GM19324 (cell line): ENCODE measurements around the gene LRRC23.

Source experiments
- ATAC-seq: cut with Tn5 transposase; IDR thresholded peaks from one replicate; pipeline ENCODE4 v1.9.1; 2021; ENCODE audit warnings: mild to moderate bottlenecking, moderate library complexity; ENCODE audit not compliant: unreplicated experiment, low FRiP score

The LRRC23 gene

DNA sequence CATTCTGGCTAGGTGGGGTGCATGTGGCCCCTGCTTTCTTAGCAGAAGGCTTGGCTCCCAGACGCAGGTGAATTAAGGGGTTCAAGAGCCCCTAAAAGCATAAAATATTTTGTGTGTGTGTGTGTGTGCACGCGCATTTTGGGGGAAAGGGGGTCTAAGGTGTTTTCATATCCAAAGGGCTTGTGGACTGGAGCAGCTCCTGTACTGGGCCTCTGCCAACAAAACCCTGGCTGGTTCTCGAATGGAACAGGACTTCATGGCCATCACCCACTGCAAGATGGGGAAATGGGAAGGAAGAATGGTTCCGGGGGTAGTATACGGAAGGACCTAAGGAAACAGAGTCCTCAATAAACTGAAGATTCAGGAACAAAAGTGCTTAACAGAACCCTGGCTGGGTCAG is 19.2 kb downstream of the LRRC23 start:
- no peak for ATAC-seq

DNA sequence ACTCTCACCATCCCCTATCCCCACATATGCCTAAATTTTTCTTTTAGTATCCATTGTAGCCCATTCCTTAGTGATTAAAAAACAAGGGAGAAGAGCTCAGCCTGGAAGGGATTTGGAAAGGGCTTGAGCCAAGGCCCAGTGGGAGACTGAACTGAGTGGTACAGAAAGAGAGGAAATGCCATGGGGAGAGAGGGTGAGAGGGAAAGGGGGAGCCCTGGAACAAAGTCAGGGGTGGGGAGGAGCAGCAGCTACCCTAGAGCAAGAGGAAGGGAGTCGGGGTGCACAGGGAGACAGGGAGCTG is 20.6 kb downstream of the LRRC23 start:
- ATAC-seq, result no peak

DNA sequence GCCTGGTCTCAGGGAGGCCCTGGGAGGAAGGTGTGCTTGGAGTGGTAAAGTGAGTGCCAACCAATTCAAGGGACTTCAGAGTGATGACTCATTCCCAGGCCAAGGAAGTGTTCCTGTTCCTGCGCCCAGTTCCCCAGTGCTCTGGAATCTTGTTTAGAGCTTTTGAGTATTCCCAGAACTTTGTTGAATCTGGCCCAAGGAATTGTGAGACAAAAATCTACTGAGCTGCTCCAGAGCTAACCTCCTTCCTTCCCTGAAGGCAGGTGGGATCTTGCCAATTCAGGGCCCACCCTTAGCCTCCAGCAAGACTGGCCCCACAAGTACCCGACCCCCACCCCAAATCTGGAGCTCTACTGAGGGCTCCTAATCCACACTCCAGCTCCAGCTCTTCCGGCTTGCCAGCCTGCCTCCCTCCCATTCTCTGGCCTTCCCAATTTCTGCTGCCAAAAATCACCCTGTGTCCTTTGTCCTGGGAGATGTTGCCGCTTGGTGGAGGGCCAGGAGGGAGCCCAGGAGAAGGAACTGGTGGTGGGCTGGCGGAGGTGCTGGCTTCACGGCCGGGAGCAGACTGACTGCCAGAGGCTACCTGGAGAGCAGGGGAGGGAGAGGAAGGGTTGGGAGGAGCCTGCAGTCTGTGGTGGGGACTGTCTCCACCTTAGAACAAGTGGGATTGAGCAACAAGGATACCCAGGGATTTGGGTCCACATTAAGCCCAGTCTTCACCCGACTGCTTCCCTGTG is 21.1 kb downstream of the LRRC23 start:
- ATAC-seq, result no peak

DNA sequence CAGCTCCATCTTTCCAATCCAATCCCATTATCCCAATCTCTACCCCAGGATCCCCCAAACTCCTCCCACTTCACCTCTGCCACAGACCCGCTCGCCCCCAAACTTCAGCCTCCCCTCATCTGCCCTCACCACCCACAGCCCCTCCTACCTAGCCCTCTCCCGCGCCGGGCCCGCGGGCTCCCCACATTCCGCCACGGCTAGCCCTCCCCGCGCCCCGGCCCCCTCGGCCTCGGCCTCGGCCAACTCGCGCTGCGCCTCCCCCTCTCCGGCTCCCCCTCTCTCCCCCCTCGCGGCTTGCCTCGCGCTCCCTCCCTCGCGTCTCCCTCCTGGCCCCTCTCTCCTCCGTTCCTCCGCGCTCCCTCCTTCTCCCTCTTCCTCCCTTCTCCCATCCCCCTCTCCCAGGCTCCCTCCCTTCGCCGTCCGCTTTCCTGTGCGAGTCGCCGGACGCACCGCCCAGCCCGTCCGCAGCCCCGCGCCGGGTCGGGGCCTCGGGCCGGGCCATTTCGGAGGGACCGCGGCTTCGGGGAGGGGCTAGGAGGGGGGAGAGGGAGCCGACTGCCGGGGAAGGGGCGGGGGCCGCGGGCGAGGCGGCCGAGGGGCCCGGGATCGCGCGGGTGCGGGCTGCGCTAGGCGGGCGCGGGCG is 22.9 kb downstream of the LRRC23 start, which contains the start of gene ATN1:
TSS of gene ATN1 (plus strand) at position 581 of the 643 bp plus-strand sequence. CDS start 6,043 bp downstream, outside the sequence.
- no peak for ATAC-seq

DNA sequence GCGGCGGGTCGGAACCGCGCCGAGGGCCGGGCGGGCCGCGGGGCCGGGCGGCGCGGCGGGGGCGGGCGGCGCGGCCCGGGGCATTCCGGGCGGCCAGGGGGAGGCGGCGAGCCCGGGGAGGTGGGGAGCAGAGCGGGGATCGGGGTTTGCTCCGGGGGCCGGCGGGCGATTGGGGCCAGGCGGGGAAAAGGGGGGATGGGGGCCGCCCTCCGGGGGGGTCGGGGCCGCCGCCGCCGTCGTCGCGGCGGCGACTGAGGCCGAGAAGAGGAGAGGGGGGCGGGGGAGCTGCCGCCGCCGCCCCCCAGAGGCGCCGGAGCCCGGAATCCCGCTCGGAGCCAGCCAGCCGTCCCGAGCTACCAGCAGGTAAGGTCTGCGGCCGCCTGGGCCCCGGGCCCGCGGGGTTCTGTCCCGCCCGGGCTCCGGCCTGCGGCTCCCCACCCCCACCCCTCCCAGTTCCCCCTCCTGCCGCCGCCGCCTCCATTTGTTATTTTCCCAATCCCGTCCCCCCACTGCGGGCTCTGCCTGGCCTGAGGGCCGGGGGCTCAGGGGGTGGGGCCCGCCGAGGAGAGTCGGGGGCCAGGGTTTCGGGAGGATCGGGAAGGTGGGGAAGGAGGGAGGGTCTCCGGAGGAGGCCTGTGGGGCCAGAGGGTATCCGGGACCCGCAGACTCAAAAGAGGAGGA is 23.5 kb downstream of the LRRC23 start:
- ATAC-seq, result no peak

DNA sequence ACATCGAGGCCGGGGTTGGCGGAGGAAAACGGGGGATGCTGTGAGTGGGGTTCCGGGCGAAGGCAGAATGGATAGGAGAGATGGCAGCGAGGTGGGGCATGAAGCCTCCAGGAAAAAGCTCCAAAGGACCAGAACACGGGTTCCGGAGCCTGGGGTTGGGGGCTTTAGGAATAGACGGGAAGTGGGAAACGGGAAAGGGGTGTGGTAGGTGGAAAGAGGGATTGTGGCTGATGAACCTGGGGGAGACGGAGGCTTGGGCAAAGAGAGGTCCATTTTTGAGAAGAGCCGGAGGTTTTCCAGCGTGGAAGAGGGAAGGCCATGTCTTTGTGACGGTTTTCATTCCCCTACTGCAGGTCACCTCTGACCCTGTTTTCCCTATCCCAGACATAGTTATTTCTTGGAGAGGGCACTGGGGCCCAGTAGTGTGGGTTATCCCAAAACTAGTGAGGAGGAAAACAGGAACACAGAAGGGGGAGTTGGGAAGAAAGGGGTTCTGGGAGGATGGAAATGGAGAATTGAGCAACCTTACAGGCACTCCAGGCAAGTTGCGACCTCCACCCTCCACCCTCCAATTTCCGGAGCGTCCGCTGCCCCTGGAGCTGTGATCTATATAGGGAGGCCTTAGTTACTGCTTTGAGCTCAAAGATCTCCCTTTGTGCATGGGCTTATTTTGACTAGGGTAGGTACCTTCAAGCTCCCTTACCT is 24.2 kb downstream of the LRRC23 start:
- no peak for ATAC-seq

DNA sequence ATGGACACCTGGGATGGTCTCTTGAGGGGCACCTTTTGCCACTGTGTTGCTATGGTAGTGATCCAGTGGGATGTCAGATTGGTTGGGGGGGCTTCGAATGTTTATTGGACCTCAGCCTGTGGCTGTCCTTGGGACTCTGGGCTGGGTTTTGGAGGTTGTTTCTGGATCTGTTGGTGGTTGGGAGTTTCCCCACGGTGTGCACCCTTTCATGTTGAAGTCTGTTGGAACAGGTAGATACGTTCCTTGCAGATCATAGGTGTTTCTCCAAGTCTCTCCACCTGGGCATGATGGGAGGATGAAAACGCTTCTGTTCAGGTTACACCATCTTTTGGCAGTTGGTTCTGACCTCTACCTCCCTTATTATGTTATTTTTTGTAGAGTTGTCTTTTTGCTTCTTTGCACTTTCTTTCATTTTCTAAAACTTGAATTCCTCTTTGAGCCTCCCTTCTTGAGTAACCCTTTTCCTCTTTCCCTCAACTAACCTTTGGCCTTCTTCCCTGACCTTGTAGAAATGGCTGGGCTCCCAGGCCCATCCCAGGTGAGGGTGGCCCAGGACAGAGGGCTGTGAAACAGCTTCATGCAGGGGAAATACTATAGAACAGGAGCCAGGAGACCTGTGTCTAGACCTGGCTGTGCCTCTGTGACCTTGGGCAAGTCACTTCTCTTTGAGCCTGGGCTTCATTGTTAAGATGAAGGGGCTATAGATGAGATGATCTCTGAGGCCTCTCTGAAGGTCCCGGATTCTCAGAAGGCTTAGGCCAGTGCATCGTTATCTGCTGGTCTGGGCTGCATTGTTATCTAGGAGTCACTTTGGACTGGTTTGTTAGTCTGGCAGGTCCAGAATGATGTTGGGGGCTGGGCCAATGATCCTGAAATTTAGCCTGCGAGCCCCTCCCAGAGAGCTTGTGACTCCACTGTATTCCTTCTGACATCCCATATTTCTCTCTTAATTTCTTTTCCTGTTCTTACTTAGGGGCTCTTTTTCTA is 25.1 kb downstream of the LRRC23 start:
- ATAC-seq, result no peak

DNA sequence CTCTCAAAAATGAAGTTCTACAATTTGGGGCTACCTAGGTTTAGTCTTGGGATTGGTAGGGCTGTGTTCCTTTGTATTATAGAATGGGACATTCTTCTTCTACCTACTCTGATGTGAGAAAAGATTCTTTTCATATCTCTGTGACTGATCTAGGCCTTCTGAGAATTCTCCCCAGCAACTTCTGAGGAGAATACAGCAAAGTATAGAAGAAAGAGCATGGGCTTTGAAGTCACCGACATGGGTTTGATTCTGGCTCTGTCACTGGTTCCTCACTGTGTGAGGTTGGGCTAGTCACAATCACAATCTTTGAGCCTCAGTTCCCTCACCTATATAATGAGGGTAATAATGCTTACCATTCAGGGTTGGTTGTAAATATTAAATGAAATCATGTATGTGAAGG is 28.1 kb downstream of the LRRC23 start:
- no peak for ATAC-seq

DNA sequence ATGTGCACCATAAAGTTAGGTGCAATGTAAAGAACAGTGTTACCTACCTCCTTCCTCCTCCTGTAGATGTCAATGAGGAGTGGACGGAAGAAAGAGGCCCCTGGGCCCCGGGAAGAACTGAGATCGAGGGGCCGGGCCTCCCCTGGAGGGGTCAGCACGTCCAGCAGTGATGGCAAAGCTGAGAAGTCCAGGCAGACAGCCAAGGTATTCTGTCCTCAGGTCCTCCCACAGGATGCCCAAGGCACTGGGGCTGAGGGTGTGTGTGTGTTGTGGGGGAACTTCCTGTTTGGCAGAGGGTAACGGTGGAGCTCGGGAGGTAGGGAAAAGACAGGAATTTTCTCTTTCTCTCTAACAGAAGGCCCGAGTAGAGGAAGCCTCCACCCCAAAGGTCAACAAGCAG is 29.5 kb downstream of the LRRC23 start:
- ATAC-seq, result no peak

DNA sequence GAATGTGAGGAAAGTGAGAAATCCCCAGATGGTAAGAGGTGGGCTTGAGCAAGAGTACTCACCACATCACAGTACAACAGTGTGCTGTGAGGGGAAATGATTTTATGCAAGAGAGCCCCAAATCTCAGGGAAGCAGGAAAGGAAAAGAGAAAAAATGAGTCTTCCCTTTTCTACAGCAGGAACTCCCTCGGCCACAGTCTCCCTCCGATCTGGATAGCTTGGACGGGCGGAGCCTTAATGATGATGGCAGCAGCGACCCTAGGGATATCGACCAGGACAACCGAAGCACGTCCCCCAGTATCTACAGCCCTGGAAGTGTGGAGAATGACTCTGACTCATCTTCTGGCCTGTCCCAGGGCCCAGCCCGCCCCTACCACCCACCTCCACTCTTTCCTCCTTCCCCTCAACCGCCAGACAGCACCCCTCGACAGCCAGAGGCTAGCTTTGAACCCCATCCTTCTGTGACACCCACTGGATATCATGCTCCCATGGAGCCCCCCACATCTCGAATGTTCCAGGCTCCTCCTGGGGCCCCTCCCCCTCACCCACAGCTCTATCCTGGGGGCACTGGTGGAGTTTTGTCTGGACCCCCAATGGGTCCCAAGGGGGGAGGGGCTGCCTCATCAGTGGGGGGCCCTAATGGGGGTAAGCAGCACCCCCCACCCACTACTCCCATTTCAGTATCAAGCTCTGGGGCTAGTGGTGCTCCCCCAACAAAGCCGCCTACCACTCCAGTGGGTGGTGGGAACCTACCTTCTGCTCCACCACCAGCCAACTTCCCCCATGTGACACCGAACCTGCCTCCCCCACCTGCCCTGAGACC is 31.0 kb downstream of the LRRC23 start:
- ATAC-seq, result no peak

DNA sequence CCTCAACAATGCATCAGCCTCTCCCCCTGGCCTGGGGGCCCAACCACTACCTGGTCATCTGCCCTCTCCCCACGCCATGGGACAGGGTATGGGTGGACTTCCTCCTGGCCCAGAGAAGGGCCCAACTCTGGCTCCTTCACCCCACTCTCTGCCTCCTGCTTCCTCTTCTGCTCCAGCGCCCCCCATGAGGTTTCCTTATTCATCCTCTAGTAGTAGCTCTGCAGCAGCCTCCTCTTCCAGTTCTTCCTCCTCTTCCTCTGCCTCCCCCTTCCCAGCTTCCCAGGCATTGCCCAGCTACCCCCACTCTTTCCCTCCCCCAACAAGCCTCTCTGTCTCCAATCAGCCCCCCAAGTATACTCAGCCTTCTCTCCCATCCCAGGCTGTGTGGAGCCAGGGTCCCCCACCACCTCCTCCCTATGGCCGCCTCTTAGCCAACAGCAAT is 31.6 kb downstream of the LRRC23 start:
- ATAC-seq, result no peak

DNA sequence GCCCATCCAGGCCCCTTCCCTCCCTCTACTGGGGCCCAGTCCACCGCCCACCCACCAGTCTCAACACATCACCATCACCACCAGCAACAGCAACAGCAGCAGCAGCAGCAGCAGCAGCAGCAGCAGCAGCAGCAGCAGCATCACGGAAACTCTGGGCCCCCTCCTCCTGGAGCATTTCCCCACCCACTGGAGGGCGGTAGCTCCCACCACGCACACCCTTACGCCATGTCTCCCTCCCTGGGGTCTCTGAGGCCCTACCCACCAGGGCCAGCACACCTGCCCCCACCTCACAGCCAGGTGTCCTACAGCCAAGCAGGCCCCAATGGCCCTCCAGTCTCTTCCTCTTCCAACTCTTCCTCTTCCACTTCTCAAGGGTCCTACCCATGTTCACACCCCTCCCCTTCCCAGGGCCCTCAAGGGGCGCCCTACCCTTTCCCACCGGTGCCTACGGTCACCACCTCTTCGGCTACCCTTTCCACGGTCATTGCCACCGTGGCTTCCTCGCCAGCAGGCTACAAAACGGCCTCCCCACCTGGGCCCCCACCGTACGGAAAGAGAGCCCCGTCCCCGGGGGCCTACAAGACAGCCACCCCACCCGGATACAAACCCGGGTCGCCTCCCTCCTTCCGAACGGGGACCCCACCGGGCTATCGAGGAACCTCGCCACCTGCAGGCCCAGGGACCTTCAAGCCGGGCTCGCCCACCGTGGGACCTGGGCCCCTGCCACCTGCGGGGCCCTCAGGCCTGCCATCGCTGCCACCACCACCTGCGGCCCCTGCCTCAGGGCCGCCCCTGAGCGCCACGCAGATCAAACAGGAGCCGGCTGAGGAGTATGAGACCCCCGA is 32.2 kb downstream of the LRRC23 start:
- ATAC-seq, result no peak

DNA sequence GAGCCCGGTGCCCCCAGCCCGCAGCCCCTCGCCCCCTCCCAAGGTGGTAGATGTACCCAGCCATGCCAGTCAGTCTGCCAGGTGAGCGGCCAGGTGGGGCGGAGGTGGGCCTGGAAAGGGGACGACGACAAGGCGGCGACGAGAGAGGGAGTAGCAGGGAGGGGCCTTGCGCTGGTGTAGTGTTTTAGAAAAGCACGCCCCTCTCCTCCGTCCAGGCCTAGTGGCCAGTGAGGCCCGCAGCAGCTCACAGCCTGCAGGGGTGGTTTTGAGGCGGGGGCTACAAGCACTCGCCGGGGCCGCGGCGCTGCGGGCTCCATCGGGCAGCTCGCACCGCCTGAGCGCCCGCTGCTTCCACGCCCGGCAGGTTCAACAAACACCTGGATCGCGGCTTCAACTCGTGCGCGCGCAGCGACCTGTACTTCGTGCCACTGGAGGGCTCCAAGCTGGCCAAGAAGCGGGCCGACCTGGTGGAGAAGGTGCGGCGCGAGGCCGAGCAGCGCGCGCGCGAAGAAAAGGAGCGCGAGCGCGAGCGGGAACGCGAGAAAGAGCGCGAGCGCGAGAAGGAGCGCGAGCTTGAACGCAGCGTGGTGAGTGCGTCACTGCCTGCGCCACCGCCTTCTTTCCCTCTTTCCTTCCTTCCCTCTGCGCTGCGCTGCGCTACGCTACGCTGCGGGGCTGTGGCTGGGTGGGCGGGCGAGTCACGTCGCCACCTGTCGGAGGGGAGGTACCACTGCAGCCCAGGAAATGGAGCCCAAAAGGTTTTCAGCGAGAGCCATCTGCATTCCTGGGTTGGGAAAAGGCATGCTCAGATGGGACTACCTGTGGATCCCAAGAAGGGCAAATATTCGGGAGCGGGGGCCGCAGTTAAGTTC is 33.1 kb downstream of the LRRC23 start:
- ATAC-seq, result peak; percentile 91

DNA sequence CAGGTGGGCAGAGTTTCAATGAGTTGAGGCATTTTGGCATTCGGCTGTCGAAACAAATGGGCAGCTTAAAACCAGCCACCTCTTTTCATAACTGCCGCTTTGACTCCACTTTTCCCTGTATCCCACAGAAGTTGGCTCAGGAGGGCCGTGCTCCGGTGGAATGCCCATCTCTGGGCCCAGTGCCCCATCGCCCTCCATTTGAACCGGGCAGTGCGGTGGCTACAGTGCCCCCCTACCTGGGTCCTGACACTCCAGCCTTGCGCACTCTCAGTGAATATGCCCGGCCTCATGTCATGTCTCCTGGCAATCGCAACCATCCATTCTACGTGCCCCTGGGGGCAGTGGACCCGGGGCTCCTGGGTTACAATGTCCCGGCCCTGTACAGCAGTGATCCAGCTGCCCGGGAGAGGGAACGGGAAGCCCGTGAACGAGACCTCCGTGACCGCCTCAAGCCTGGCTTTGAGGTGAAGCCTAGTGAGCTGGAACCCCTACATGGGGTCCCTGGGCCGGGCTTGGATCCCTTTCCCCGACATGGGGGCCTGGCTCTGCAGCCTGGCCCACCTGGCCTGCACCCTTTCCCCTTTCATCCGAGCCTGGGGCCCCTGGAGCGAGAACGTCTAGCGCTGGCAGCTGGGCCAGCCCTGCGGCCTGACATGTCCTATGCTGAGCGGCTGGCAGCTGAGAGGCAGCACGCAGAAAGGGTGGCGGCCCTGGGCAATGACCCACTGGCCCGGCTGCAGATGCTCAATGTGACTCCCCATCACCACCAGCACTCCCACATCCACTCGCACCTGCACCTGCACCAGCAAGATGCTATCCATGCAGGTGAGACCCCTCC is 34.0 kb downstream of the LRRC23 start:
- ATAC-seq, result no peak

DNA sequence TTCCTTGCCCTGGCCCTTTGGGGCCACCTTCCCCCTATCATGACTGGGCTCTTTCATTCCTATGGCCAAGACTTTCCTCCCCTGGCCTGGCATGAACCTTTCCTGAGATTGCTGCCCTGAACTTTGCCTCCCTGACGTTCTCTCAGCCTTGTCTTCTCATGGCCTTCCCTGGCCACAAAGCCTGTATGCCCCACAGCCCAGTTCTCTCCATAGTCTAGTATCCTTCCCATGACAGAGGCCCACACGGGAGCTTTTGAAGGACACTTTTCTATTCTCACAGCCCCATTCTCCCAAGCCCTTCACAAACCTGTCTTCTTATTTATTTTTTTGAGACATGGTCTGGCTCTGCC is 34.5 kb downstream of the LRRC23 start:
- no peak for ATAC-seq

DNA sequence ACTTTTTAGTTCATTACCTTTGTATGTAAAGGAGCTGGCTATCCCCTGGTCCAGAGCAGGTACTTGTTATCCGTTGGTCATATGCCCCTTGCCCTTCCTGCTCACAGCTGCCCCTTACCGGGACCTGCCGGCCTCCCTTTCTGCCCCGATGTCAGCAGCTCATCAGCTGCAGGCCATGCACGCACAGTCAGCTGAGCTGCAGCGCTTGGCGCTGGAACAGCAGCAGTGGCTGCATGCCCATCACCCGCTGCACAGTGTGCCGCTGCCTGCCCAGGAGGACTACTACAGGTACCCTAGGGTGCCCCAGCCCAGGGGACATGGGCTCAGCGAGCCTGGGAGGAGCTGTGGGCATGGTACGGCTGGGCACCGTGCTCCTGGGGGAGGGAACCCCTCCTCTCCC is 36.6 kb downstream of the LRRC23 start:
- no peak for ATAC-seq

DNA sequence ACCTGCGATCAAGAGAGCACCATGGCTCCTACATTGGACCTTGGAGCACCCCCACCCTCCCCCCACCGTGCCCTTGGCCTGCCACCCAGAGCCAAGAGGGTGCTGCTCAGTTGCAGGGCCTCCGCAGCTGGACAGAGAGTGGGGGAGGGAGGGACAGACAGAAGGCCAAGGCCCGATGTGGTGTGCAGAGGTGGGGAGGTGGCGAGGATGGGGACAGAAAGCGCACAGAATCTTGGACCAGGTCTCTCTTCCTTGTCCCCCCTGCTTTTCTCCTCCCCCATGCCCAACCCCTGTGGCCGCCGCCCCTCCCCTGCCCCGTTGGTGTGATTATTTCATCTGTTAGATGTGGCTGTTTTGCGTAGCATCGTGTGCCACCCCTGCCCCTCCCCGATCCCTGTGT is 37.2 kb downstream of the LRRC23 start:
- ATAC-seq, result no peak
